TTC549 (cell line): Measurements from ENCODE around the gene HIPK4.
"Not testable (repeated sequence)": the region's sequence is repeated elsewhere in the genome, so short reads cannot be mapped to it uniquely, and the experiment has no call there.

Experiments
- FAIRE-seq: peaks from 2 replicates; lab custom pipeline; 2012; peaks lifted over from hg19 to GRCh38; lab: Jason Lieb, UNC

Gene HIPK4, protein sequence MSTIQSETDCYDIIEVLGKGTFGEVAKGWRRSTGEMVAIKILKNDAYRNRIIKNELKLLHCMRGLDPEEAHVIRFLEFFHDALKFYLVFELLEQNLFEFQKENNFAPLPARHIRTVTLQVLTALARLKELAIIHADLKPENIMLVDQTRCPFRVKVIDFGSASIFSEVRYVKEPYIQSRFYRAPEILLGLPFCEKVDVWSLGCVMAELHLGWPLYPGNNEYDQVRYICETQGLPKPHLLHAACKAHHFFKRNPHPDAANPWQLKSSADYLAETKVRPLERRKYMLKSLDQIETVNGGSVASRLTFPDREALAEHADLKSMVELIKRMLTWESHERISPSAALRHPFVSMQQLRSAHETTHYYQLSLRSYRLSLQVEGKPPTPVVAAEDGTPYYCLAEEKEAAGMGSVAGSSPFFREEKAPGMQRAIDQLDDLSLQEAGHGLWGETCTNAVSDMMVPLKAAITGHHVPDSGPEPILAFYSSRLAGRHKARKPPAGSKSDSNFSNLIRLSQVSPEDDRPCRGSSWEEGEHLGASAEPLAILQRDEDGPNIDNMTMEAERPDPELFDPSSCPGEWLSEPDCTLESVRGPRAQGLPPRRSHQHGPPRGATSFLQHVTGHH

GRCh38 chr19:40390084-40390742 is at the start of gene HIPK4:
Gene HIPK4 (minus strand): TSS chr19:40390181. CDS start chr19:40389902, 279 bp downstream.
- FAIRE-seq: no peak

GRCh38 chr19:40438284-40438683 is 48.3 kb upstream of the HIPK4 start:
- no peak for FAIRE-seq

GRCh38 chr19:40433391-40434216 is 43.6 kb upstream of the HIPK4 start:
- FAIRE-seq: no peak

DNA sequence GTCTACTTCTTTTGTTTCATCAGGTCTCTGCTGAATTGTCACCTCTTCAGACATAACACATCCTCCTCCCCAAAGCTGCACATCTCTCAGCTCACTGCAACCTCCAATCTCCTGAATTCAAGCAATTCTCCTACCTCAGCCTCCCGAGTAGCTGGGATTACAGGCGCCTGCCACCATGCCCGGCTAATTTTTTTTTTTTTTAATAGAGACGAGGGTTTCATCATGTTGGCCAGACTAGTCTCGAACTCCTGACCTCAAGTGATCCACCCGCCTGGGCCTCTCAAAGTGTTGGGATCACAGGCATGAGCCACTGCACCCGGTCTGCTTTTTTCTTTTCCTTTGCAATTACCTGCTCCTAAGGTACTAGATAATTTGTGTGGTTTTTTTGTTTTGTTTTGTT is 42.8 kb upstream of the HIPK4 start:
- not testable (repeated sequence) for FAIRE-seq

DNA sequence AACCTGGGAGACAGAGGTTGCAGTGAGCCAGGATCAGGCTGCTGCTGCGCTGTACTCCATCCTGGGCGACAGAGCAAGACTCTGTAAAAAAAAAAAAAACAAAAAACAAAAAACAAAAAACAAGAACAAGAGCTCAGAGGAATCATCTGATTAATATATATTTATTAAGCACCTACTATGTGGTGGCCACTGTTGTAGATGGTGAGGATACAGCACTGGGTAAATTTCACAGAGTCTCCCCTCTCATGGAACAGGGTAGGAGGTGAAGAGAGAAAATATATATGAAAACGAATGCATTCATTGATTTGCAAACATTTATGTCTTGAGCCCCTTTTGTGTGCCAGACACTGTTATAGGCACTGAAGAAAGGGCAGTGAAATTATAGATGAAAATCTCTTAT is 41.7 kb upstream of the HIPK4 start:
- no peak for FAIRE-seq

DNA sequence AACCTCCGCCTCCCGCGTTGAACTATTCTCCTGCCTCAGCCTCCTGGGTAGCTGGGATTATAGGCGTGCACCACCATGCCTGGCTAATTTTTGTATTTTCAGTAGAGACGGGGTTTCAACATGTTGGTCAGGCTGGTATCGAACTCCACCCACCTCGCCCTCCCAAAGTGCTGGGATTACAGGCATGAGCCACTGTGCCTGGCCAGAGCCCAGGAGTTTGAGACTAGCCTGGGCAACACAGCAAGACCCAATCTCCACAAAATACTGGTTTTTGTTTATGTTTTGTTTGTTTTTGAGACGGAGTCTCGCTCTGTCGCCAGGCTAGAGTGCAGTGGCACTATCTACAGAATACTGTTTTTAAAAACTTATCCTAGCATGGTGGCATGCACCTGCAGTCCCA is 40.3 kb upstream of the HIPK4 start:
- not testable (repeated sequence) for FAIRE-seq

GRCh38 chr19:40428197-40428596 is 38.2 kb upstream of the HIPK4 start:
- not testable (repeated sequence) for FAIRE-seq

- peak; percentile 94 for FAIRE-seq
Observed at GRCh38 chr19:40425450-40426287, 35.7 kb upstream of the HIPK4 start, which contains the start of gene SERTAD1. Gene SERTAD1 (minus strand): TSS chr19:40425992. CDS start chr19:40423546, 2,446 bp downstream.

GRCh38 chr19:40424637-40425449 is 34.9 kb upstream of the HIPK4 start:
- no peak for FAIRE-seq

DNA sequence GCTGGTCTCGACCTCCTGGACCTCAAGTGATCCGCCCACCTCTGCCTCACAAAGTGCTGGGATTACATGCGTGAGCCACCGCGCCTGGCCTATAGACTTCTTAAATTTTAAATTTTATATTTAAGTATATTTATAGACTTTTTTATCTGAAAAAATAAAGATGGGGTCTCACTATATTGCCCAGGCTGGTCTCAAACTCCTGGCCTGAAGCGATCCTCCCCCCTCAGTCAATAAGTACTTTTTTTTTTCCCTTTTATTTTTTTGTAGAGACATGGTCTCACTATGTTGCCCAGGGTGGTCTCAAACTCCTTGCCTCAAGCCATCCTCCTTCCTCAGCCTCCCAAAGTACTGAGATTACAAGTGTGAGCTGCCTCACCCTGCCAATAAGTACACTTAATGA is 34.0 kb upstream of the HIPK4 start:
- no peak for FAIRE-seq

DNA sequence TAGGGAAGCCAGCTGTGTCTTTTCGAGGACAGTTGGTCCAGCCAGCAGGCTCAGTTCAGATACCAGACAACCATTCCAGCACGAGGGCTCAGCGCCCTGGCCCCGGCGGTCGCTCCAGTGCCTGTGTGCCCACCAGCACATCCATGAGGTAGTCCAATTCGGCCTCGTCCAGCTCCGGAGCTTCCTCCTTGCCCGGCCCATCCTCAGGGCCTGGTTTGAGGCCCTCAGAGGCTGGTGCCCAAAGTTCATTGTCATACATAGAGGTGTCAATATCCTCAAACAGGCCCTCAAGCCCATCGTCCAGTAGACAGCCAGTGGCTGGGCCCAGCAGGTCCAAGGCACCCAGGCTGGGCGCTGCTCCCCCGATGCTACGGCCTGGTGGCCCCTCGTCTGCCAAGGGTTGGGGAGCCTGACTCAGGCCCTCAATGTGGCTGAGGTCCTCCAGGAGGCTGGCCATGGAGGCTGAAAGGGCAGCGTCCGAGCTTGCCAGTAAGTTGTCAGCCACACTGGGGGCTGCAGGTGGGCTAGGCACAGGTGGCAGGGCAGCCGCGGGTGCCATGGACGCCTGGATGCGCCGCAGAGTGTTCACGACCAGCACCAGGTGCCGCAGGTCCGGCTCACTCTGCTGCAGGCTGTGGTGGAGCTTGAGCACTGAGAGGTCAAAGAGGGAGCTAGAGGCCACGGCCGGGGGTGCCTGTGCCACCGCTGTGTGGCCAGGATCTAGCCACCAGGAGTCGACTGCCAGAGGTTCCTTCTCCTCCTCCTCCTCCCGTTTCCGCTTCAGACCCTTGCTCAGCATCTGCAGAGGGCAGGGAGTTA is 33.0 kb upstream of the HIPK4 start:
- FAIRE-seq: no peak

- FAIRE-seq: no peak
Observed at GRCh38 chr19:40421993-40422747, 32.2 kb upstream of the HIPK4 start.

DNA sequence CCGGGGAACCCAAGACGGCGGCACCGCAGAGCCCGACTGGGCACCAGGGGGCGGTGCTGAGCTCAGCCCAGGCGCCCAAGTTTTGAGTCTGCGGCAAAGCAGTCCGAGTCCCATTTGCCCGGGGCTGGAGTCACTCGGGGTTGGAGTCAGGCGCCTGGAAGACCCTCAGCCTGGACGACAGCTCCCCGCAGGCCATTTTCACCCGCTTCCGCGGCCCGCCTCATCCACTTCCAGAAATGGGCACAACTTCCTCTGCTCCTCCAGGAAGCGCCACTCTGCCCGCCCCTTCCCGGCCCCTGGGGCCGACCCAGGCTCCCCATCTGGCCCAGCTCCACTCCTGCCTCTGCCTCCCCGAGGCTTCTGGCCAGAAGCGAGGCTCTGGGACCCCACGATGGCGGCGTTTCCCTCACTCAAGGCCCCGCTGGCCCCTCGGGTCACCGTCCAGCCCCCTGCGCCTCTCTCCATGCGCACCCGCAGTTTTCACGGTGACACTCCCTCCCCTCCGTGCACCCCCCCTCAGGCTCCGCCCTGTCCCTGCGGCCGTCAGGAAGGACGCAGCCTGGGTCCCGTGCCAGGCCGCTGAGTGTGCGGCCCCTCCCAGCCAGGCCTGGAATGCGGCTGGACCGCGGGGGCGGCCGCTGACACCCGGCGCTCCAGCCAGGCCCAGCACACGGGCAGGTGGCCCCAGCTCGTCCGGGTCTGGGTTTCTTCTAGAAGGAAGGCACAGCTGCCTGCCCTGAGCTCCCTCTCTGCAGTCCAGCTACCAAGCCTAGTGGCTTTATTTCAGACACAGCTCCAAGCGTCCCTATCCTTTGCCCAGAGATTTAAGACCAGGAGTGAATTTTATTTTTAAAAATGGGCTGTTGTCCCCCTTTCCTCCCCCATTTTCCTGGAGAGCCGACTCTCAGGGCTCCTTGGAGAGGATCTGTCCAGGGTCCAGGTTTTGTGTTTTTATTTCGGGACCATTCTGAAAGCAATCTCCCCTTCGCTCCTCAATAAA is 31.1 kb upstream of the HIPK4 start:
- no peak for FAIRE-seq

- FAIRE-seq: no peak
Observed at GRCh38 chr19:40420451-40420765, 30.4 kb upstream of the HIPK4 start.

DNA sequence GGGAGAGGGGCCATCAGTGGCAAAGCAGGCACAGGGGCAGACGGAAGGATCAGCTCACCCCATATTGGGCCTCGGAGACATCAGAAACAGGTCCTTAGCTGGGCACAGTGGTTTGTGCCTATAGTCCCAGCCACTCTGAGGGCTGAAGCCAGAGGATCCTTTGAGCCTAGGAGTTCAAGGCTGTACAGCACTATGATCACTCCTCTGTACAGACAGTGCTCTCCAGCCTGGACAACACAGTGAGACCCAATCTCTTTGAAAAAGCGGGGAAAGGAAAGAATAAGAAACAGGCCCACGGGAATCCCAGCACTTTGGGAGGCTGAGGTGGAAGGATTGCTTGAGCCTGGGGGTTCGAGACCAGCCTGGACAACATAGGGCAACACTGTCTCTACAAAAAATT is 29.8 kb upstream of the HIPK4 start:
- no peak for FAIRE-seq

- FAIRE-seq: no peak
Observed at GRCh38 chr19:40419066-40419612, 29.2 kb upstream of the HIPK4 start.

GRCh38 chr19:40418040-40418439 is 28.1 kb upstream of the HIPK4 start:
- no peak for FAIRE-seq

DNA sequence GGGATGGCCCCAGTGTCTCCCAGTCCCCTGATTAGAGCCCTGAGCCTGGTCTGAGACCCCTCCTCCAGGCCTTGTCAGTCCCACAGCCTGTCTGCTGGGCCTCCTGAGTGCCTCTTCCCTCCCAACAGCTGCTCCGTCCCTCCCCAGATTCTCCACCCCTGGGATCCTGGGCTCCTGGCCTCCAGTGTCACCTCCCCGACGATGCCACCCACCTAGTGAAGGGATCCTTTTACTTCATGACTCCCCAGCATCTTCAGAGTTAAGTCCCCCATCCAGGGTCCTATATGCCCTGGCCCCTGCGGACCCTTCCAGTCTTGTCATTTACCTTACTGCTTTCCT is 27.6 kb upstream of the HIPK4 start:
- no peak for FAIRE-seq
